Activated B cell treated with CpG ODN at 0.5 μM for 24 hours (primary cell): ENCODE measurements around the gene IGSF11. TPM values are rescaled to one million over a fixed set of nuclear protein-coding genes. Genes with fewer than 3 reads are reported as not detected.
A peak's percentile ranks its signal among the peaks of the same experiment; 100 is the strongest.

Source experiments
- ATAC-seq: fragments of 200-7000 bp; cut with Tn5 transposase; one replicate; pipeline ENCODE4 v1.10.0; 2021; ENCODE audit warnings: low read depth, mild to moderate bottlenecking, moderate library complexity
- CTCF ChIA-PET: fragments of 350-600 bp; sonication (Branson Sonifier 250); formaldehyde crosslinking; loops from one replicate; lab custom pipeline; 2021; ENCODE audit warnings: antibody characterized with exemption; lab: Charles Lee
- POLR2A ChIA-PET: fragments of 350-600 bp; sonication (Branson Sonifier 250); formaldehyde crosslinking; loops from one replicate; lab custom pipeline; 2021; ENCODE audit warnings: antibody characterized with exemption; lab: Charles Lee
- DNase-seq: peaks from one replicate; pipeline ENCODE4 v3.0.0; 2022
- H3K27ac Mint-ChIP-seq: one replicate; pipeline ENCODE4 v1.8.0; 2020; ENCODE audit warnings: mixed read lengths
- H3K27me3 Mint-ChIP-seq: one replicate; pipeline ENCODE4 v1.8.0; 2021; ENCODE audit warnings: mixed read lengths
- H3K36me3 Mint-ChIP-seq: one replicate; pipeline ENCODE4 v1.8.0; 2021; ENCODE audit warnings: low read depth, mixed read lengths
- H3K4me1 Mint-ChIP-seq: one replicate; pipeline ENCODE4 v1.8.0; 2021; ENCODE audit warnings: mixed read lengths
- H3K4me3 Mint-ChIP-seq: one replicate; pipeline ENCODE4 v1.8.0; 2020; ENCODE audit warnings: mild to moderate bottlenecking, mixed read lengths
- H3K9me3 Mint-ChIP-seq: one replicate; pipeline ENCODE4 v1.8.0; 2020; ENCODE audit warnings: mixed read lengths
- intact Hi-C: fragments of 100-400 bp; cut with micrococcal nuclease; formaldehyde crosslinking; loops from one replicate; pipeline ENCODE4 v1.15.1; 2024
- total RNA-seq: library from RNA; stranded (reverse); gene quantifications from 2 replicates; pipeline ENCODE4 v1.2.3, GENCODE V29; 2022
- TF ChIP-seq, protein P1 (sequence below): fragments of 200-600 bp; IDR thresholded peaks from one replicate; pipeline ENCODE4 v1.8.0; 2022; ENCODE audit warnings: antibody characterized with exemption, mild to moderate bottlenecking

Gene IGSF11
- total RNA-seq, 1 donor from 2014 or later, result not detected

DNA sequence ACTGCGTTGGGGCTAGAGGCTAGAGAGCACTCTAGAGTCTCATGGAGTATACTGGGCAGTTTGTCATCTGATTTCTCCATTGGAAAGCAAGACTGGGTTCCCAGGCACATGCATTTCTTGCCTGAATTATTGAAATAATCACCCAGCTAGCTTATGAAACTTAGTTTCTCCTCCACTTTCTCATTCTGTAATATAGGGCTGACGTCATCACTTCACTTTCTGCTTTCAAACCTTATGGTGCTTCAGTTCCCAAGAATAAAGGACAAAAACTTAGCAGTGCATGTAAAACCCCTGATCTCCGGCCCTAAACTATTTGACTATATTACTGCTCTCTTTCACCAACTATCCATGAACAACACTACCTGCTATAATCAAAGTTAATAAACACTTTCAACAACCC is 147.9 kb downstream of the IGSF11 start:
- intact Hi-C loops, result loop anchor here (10.0 kb wide), 2 partner anchors 1008 to 1908 kb away; no protein-coding TSS in a partner anchor
- Mint-ChIP-seq H3K27ac (no peak overlapping the region), H3K27me3 (peaks cover 26% of the 10 kb centered on the region), H3K4me3 (no peak overlapping the region), H3K36me3 (no peaks in the 10 kb centered on the region), H3K9me3 (no peaks in the 10 kb centered on the region), H3K4me1 (no peaks in the 10 kb centered on the region)
- ATAC-seq (no peak), DNase-seq (no peak)
- ChIA-PET POLR2A (no interaction called here), CTCF (no interaction called here)
- TF ChIP-seq, protein P1, sequence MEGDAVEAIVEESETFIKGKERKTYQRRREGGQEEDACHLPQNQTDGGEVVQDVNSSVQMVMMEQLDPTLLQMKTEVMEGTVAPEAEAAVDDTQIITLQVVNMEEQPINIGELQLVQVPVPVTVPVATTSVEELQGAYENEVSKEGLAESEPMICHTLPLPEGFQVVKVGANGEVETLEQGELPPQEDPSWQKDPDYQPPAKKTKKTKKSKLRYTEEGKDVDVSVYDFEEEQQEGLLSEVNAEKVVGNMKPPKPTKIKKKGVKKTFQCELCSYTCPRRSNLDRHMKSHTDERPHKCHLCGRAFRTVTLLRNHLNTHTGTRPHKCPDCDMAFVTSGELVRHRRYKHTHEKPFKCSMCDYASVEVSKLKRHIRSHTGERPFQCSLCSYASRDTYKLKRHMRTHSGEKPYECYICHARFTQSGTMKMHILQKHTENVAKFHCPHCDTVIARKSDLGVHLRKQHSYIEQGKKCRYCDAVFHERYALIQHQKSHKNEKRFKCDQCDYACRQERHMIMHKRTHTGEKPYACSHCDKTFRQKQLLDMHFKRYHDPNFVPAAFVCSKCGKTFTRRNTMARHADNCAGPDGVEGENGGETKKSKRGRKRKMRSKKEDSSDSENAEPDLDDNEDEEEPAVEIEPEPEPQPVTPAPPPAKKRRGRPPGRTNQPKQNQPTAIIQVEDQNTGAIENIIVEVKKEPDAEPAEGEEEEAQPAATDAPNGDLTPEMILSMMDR, result no peak

DNA sequence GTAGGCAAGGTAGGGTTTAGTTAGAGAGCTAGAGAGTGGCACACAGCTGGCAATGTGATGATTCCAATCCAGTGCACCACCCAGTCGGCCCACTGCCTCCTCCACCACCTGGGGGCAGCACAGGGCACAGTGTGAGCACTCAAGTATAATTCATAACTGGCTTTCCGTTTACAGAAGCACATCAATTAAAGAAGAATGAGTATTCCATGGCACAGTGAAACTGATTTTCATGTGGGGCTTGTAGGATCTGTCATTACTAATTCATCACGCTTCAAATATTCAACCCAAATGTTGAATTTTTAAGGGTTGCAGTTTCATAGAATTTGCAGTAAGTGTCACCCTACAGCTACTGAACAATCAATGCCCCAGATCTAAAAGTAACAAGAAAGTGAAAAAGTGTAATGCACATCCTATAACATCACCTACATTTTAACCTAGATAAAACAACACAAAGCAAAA is 149.9 kb downstream of the IGSF11 start:
- ATAC-seq (peak; percentile 75), DNase-seq (peak; percentile 44)
- Mint-ChIP-seq H3K4me1 (no peaks in the 10 kb centered on the region), H3K4me3 (no peak overlapping the region), H3K9me3 (no peaks in the 10 kb centered on the region), H3K27me3 (peaks cover 20% of the 10 kb centered on the region), H3K36me3 (no peaks in the 10 kb centered on the region), H3K27ac (no peak overlapping the region)
- TF ChIP-seq, protein P1, result peak; percentile 74
- intact Hi-C loops, result loop anchor here (1.0 to 10.0 kb wide), 5 partner anchors 150 to 1910 kb away; partner anchors contain the start of gene IGSF11
- CTCF ChIA-PET, result interaction anchor here (0.8 to 4.8 kb wide), 18 partner anchors 7 to 1263 kb away, joined by 3 to 86 read pairs (median 4); partner anchors contain the start of genes B4GALT4 and IGSF11
- POLR2A ChIA-PET, result interaction anchor here (1.1 kb wide), 1 partner anchor 356 kb away, joined by 6 read pairs; the partner anchor contains the start of gene B4GALT4

DNA sequence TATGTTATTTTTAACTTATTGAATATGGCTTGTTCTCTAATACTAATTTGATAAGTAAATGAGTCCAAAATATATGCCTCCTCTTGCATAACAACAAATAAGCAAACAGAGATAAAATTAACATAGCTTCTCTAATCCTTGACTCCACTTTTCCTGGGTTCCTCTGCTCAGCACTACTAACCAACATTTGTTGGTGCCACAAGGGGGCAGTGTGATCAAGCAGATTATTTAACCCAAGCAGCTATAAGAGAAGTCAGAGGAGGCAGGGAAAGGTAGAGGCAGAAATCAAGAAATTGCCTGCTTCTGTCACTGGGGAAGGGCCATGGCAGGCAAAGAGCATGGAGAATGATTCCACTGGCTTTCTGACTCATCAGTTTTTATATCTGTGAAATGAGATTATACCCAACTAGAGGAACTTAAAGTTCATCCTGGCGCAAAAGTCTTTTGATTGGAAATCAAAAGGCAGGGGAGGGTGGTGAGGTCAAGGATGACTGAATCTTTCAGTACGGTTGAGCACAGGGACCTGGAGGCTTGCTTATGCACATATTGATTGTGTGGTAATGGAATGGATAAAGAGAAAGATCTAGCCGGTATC is 152.2 kb downstream of the IGSF11 start:
- H3K4me1 Mint-ChIP-seq, result no peaks in the 10 kb centered on the region
- TF ChIP-seq, protein P1, result peak; percentile 51
- H3K27ac Mint-ChIP-seq, result no peak overlapping the region
- intact Hi-C loops, result loop anchor here (1.0 to 10.0 kb wide), 5 partner anchors 216 to 1912 kb away; no protein-coding TSS in a partner anchor
- no peaks in the 10 kb centered on the region for H3K9me3 Mint-ChIP-seq
- H3K4me3 Mint-ChIP-seq, result no peak overlapping the region
- CTCF ChIA-PET, result interaction anchor here (0.9 to 4.8 kb wide), 10 partner anchors 9 to 1265 kb away, joined by 3 to 86 read pairs (median 12); partner anchors contain the start of genes B4GALT4 and IGSF11
- peak; percentile 37 for ATAC-seq
- POLR2A ChIA-PET, result no interaction called here
- DNase-seq, result no peak
- H3K36me3 Mint-ChIP-seq, result no peaks in the 10 kb centered on the region
- H3K27me3 Mint-ChIP-seq, result peaks cover 17% of the 10 kb centered on the region

DNA sequence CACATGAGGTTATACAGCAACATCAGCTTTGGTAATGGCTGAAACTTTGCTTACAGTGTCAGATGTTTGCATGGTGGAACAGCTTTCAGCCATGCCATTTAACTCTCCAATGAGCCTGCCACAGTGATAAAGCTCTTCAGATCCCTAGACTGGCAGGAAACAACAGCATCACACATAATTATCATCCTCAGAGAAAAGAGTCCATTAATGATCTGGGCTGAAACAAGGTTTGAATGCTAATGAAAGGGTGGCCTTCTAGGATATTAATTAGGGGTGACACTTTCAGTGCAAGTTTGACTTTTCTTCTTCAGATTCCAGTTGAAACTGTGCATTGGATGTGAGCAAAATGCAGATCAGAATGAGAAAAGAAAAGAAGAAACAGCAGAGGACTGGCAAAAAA is 166.6 kb downstream of the IGSF11 start:
- Mint-ChIP-seq H3K9me3 (peaks cover 18% of the 10 kb centered on the region), H3K27ac (no peak overlapping the region), H3K4me3 (no peak overlapping the region), H3K36me3 (no peaks in the 10 kb centered on the region), H3K4me1 (no peaks in the 10 kb centered on the region), H3K27me3 (peaks cover 20% of the 10 kb centered on the region)
- TF ChIP-seq, protein P1, result no peak
- DNase-seq (no peak), ATAC-seq (no peak)
- ChIA-PET CTCF (no interaction called here), POLR2A (interaction anchor here (0.7 kb wide), 1 partner anchor 118 kb away, joined by 5 read pairs; no protein-coding TSS in a partner anchor)
- intact Hi-C loops, result no loop called here

DNA sequence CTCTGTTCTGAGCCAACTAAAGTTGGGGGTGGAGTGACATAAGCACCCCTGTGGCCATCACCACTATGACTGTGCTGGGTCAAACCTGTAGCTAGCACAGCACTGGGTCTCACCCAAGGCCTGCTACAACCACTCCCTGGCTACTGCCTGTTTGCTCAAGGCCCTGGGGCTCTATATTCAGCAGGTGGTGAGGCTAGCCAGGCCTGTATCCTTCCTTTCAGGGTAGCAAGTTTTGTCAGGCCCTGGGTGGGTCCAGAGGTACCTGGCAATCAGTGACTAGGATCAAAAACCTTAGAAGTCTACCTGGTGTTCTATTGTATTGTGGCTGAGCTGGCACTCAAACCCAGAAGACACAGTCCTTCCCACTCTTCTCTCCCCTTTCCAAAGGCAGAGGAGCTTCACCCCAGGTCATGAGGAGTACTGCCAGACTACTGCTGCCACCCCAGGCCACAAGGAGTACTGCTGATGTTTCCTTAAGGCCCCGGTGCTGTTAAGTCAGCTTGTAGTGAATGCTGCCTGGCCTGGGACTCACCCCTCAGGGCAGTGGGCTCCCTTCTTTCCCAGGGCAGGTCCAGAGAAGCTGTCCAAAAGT is 170.8 kb downstream of the IGSF11 start:
- H3K27ac Mint-ChIP-seq, result no peak overlapping the region
- H3K27me3 Mint-ChIP-seq, result peaks cover 9% of the 10 kb centered on the region
- no peak overlapping the region for H3K4me3 Mint-ChIP-seq
- peaks cover 2% of the 10 kb centered on the region for H3K9me3 Mint-ChIP-seq
- TF ChIP-seq, protein P1, result no peak
- no peaks in the 10 kb centered on the region for H3K4me1 Mint-ChIP-seq
- no peak for DNase-seq
- ChIA-PET POLR2A (no interaction called here), CTCF (no interaction called here)
- no peak for ATAC-seq
- intact Hi-C loops, result no loop called here
- no peaks in the 10 kb centered on the region for H3K36me3 Mint-ChIP-seq
